Caco-2 (cell line): ENCODE data around the gene SOBP. TPM values are rescaled to one million over a fixed set of nuclear protein-coding genes. Genes with fewer than 3 reads are reported as not detected.

Source experiments
- BruUV-seq: library from RNA; stranded (reverse); fragments of 400-500 nt; replicated peaks from 2 replicates; lab custom pipeline; 2021; lab: Mats Ljungman, UMichigan
- CTCF ChIA-PET: fragments of 300-600 bp; sonication (Branson Sonifier 250); formaldehyde crosslinking; loops from one replicate; lab custom pipeline; 2022; ENCODE audit warnings: antibody characterized with exemption; lab: Charles Lee
- POLR2A ChIA-PET: fragments of 300-600 bp; sonication (Branson Sonifier 250); formaldehyde crosslinking; loops from one replicate; lab custom pipeline; 2022; ENCODE audit warnings: antibody characterized with exemption; lab: Charles Lee
- DNase-seq, 2 experiments: peaks; one replicate each; pipeline versions ENCODE4 v3.0.0 to v3.0.0-alpha.2; 2020 to 2022
- H3K27me3 ChIP-seq: replicated peaks from 2 replicates; pipeline ENCODE4 v1.6.0; 2011; ENCODE audit warnings: low read length; ENCODE audit not compliant: control insufficient read depth, insufficient read depth
- H3K36me3 ChIP-seq: 2 replicates; pipeline ENCODE4 v1.5.1; 2011; ENCODE audit warnings: low read length; ENCODE audit not compliant: control insufficient read depth, insufficient read depth
- H3K4me1 ChIP-seq: fragments of 250-450 bp; sonication (Bioruptor Pico); 2 replicates; pipeline ENCODE4 v1.5.1; 2020; ENCODE audit warnings: mild to moderate bottlenecking
- H3K4me3 ChIP-seq: 2 replicates; pipeline ENCODE4 v1.5.1; 2011; ENCODE audit warnings: low read depth, mild to moderate bottlenecking, control low read depth, low read length
- H3K9me3 ChIP-seq: fragments of 250-450 bp; sonication (Bioruptor Pico); 2 replicates; pipeline ENCODE4 v1.5.1; 2020; ENCODE audit warnings: mild to moderate bottlenecking, moderate library complexity
- H3K27ac Mint-ChIP-seq: one replicate; pipeline ENCODE4 v1.8.0; 2022; ENCODE audit warnings: mixed read lengths; ENCODE audit not compliant: unreplicated experiment
- H3K27me3 Mint-ChIP-seq: one replicate; pipeline ENCODE4 v1.8.0; 2022; ENCODE audit warnings: mixed read lengths; ENCODE audit not compliant: insufficient read depth, unreplicated experiment
- H3K36me3 Mint-ChIP-seq: one replicate; pipeline ENCODE4 v1.8.0; 2022; ENCODE audit warnings: mild to moderate bottlenecking, mixed read lengths; ENCODE audit not compliant: insufficient read depth, unreplicated experiment
- H3K4me1 Mint-ChIP-seq: one replicate; pipeline ENCODE4 v1.8.0; 2022; ENCODE audit warnings: low read depth, mixed read lengths; ENCODE audit not compliant: unreplicated experiment
- H3K4me3 Mint-ChIP-seq: one replicate; pipeline ENCODE4 v1.8.0; 2022; ENCODE audit warnings: mild to moderate bottlenecking, moderate library complexity, mixed read lengths; ENCODE audit not compliant: unreplicated experiment
- H3K9me3 Mint-ChIP-seq: one replicate; pipeline ENCODE4 v1.8.0; 2022; ENCODE audit warnings: mixed read lengths; ENCODE audit not compliant: unreplicated experiment
- CTCF ChIP-seq, 2 experiments: fragments of 200-600 bp in 1 of 2; IDR thresholded peaks; 1 replicate in 1 of 2; 2 replicates in 1 of 2; pipeline versions ENCODE4 v1.5.1 to v1.8.0; 2011 to 2022; ENCODE audit warnings: antibody characterized with exemption in 1 of 2, control low read depth in 1 of 2, inconsistent platforms in 1 of 2, low read depth in 1 of 2, low read length in 1 of 2, mild to moderate bottlenecking in 1 of 2, moderate library complexity in 1 of 2; ENCODE audit not compliant: insufficient read depth in 1 of 2, severe bottlenecking in 1 of 2, unreplicated experiment in 1 of 2
- intact Hi-C: fragments of 100-400 bp; cut with micrococcal nuclease; formaldehyde crosslinking; loops from one replicate; pipeline ENCODE4 v1.10.0; 2022; ENCODE audit not compliant: unreplicated experiment
- total RNA-seq: library from RNA; stranded (reverse); gene quantifications from 2 replicates; pipeline ENCODE4 v1.2.3, GENCODE V29; 2022

The SOBP gene
- total RNA-seq, 1 experiment from 2014 or later: not detected

GRCh38 chr6:107485157-107485556 lies 4.8 kb upstream of the SOBP start:
- no peaks in the 10 kb centered on the region; the same call in 1 of the 2 replicates for H3K4me1 ChIP-seq
- no peaks in the 10 kb centered on the region for H3K36me3 ChIP-seq
- Mint-ChIP-seq H3K4me3 (no peak overlapping the region), H3K4me1 (peaks cover 7% of the 10 kb centered on the region), H3K36me3 (no peaks in the 10 kb centered on the region), H3K9me3 (no peaks in the 10 kb centered on the region), H3K27me3 (peaks cover 31% of the 10 kb centered on the region), H3K27ac (no peak overlapping the region)
- no peak for DNase-seq
- no peaks in the 10 kb centered on the region; the same call in none of the 2 replicates for H3K27me3 ChIP-seq
- CTCF ChIA-PET: no interaction called here
- POLR2A ChIA-PET: no interaction called here
- TF ChIP-seq CTCF (IDR thresholded peaks at IDR 0.05; ENCODE audit: insufficient read depth in 1 of 2, low read depth in 1 of 2, low read length in 1 of 2, severe bottlenecking in 1 of 2, unreplicated experiment in 1 of 2): no peak
- H3K4me3 ChIP-seq: no peak overlapping the region
- intact Hi-C loops: no loop called here
- H3K9me3 ChIP-seq: no peaks in the 10 kb centered on the region
- no TSS peak for BruUV-seq

- H3K27me3 Mint-ChIP-seq: peaks cover 31% of the 10 kb centered on the region
Measured at GRCh38 chr6:107488174-107488874, 1.6 kb upstream of the SOBP start.

More at GRCh38 chr6:107488174-107488874, 1.6 kb upstream of the SOBP start:
- intact Hi-C loops: no loop called here
- Mint-ChIP-seq H3K27ac (no peak overlapping the region), H3K9me3 (no peaks in the 10 kb centered on the region), H3K36me3 (no peaks in the 10 kb centered on the region), H3K4me3 (peak overlapping the region; percentile 80), H3K4me1 (peaks cover 7% of the 10 kb centered on the region)
- ChIA-PET POLR2A (interaction anchor here (1.7 kb wide), 1 partner anchor 29 kb away, joined by 5 read pairs; the partner anchor contains the start of gene PDSS2), CTCF (no interaction called here)
- DNase-seq: no peak
- H3K4me1 ChIP-seq: no peaks in the 10 kb centered on the region; the same call in 1 of the 2 replicates
- H3K36me3 ChIP-seq: no peaks in the 10 kb centered on the region
- TF ChIP-seq CTCF (IDR thresholded peaks at IDR 0.05; ENCODE audit: insufficient read depth in 1 of 2, low read depth in 1 of 2, low read length in 1 of 2, severe bottlenecking in 1 of 2, unreplicated experiment in 1 of 2): no peak
- H3K4me3 ChIP-seq: peak overlapping the region; percentile 41
- H3K9me3 ChIP-seq: no peaks in the 10 kb centered on the region
- H3K27me3 ChIP-seq: peaks cover 3% of the 10 kb centered on the region
- no TSS peak for BruUV-seq
